GM19099 (cell line): ENCODE data around the gene PRKN.

ENCODE experiments used
- POLR2A ChIP-seq: IDR thresholded peaks from 3 replicates; pipeline ENCODE4 v1.6.1; 2011; ENCODE audit warnings: low read depth; ENCODE audit not compliant: insufficient read length; ENCODE audit errors: extremely low read depth

PRKN gene

DNA sequence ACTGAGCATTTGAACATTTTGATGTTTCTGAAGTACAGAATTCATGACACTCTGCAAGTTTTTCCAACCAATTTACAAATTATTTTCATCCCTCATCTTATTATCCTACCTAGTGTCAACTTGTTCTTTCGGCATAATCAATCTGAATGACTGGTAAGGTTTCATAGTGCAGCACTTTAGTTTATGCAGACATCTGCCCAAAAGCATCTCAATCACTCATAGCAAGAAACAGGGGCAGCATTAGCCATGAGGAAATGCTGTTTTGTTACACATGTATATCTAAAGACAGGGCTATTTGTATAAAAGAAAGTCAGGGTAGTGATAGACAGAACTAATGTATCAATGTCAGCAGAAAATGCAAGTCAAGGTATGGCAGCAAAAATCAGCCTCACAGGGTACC, 1075.6 kb downstream of the PRKN start:
- no peak for TF ChIP-seq POLR2A

GRCh38 chr6:161649841-161650240, 1077.7 kb downstream of the PRKN start:
- TF ChIP-seq POLR2A, result no peak

GRCh38 chr6:161649068-161649467, 1078.5 kb downstream of the PRKN start:
- TF ChIP-seq POLR2A, result no peak

DNA sequence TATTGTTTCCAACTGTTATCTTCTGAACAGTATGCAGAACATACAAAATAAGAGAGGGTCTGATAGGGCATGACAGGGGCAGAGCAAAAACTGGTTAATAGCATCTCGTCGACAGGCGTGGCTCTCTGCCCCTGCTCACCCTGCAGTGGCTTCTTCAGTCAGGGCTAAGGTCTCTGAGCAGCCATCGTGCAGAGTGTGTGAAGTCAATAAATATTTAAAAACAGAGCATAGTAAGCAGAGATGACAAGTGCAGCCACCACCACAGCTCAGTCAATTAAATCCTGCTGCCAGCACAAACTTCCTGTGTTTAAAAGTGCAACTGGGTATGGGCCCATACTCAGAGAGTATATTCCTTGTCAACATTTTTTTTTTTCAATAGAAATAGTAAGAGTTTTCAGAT, 1080.3 kb downstream of the PRKN start:
- TF ChIP-seq POLR2A, result no peak

GRCh38 chr6:161644521-161644920, 1083.0 kb downstream of the PRKN start:
- TF ChIP-seq POLR2A, result no peak

DNA sequence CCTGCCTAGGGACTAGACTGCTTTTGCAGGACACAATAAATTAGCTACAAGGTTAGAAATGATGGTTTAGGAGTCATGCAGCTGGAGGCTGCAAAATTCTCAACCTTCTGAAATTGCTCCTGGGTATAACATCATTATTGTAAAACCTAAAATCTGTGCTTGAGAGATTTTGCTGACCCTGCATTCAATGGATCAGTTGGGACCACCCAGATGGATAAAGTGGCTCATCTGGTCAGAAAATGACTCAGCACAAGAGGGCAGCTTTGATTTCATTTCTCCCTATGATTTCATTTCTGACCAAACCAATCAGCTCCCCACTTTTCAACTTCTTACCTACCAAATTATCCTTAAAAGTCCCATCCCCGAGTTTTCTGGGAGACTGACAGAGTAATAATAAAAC, 1086.4 kb downstream of the PRKN start:
- TF ChIP-seq POLR2A, result no peak

DNA sequence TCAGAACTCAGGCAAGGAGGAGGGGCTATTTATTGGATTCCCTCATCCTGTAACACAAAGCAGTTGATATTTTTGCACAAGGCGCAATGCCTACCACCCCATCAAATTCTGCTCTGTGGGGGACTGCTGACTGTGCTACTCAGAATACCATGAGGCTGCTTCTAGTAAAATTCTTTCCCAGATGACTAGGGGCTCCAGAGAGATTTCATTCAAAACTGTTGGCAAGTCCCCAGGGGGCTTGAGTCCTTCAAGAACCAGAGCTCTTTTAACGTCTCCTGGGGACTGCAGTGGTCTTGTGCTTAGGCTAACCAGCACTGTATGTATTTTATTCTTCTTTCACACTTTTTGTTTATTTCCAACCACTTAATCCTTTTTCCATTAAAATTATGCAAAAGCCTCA, 1087.8 kb downstream of the PRKN start:
- no peak for TF ChIP-seq POLR2A

GRCh38 chr6:161637658-161638057, 1089.9 kb downstream of the PRKN start:
- no peak for TF ChIP-seq POLR2A

DNA sequence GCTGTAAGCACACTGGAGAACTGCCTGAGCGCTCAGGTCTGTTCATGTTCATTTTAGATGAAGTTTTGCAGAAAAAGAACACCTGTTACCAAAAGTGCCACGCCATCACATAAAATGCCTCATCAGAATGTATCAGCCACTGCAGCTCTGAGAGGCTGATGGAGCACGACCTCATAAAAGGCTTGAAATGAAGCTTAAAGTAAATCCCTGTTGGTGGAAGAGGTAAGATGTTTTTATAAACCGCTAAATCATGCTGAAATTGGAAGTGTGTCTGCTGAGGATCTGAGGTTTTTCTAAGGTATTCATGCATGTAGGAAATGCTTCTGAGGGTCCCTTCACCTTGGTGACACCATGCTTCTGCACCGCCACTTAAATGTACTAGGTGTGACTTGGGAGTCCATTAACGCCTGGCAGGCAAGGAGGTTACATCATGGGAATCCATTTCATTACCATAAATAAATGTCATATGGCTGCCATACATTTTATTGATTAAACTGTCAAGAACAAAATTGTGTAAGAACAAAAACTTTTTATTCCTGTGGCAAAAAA, 1090.6 kb downstream of the PRKN start:
- no peak for TF ChIP-seq POLR2A

- TF ChIP-seq POLR2A, result no peak
Measured at GRCh38 chr6:161635975-161636374, 1091.6 kb downstream of the PRKN start.

- TF ChIP-seq POLR2A, result no peak
Measured at GRCh38 chr6:161634916-161635315, 1092.7 kb downstream of the PRKN start.

- TF ChIP-seq POLR2A, result no peak
Measured at GRCh38 chr6:161631676-161632194, 1095.8 kb downstream of the PRKN start.

DNA sequence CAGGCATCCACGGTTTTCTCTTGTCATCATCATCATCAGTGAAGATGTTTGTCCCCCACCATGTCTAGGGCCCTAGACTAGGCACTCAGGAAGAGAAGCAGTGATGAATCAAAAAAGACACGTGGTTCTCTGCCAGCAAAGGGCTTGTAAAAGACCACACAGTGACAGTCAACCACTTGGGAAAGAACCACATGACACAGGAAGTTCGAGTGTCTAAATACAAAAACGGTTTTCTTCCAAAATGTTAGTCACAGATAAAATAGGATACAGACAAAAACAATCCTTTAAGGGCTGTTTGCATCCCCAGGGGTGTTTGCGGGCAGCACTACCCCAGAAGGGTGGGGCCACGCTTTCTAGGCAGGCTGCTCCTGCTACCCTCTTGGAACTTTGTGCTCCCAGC, 1096.9 kb downstream of the PRKN start:
- TF ChIP-seq POLR2A, result no peak

DNA sequence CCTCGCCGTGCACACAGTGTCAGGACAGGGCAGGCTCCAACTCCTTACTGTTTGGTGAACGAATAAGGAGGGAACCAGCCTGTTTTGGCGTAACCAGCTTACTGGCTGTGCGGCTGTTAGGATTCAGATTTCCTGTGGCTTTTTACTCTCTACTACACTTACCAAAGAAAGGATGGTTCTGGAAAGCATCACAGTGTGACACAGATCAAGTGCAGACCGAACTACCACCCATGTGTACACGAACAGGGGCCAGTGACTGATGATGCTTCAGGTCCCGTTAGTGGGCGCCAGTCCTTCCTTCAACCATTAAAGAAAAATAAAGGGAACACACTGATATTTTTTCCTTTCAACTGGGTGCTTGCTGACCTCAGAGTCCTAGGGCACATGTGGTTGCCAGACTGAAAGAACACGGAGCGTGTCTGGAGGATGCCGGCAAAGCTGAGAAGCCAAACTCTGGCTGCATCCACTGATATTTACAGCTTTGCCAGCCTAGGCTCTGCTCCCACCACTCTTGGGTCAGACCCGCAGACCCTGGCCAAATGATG, 1101.4 kb downstream of the PRKN start:
- no peak for TF ChIP-seq POLR2A

GRCh38 chr6:161624111-161624510, 1103.5 kb downstream of the PRKN start:
- TF ChIP-seq POLR2A, result no peak

- no peak for TF ChIP-seq POLR2A
Measured at GRCh38 chr6:161622779-161623178, 1104.8 kb downstream of the PRKN start.
